Measurements from ENCODE around the gene ITGBL1. TPM values are rescaled to one million over a fixed set of nuclear protein-coding genes. Genes with fewer than 3 reads are reported as not detected.

ITGBL1 gene
- total and polyA plus RNA-seq, 2 of the 4 experiments (the other 2 are of a cell fraction): 22.2 to 24.2 TPM

GRCh38 chr13:101726681-101727080, 274.2 kb downstream of the ITGBL1 start:
- H2BK5ac ChIP-seq (ENCODE audit: low read depth, low read length, poor library complexity, severe bottlenecking): no peak overlapping the region
- H2AK5ac ChIP-seq (ENCODE audit: low read depth, low read length): no peak overlapping the region
- no TSS peak for BruUV-seq (replicated peaks)
- H4K5ac ChIP-seq (ENCODE audit: low read depth, low read length): no peak overlapping the region
- in situ Hi-C loops (cut with MboI; ENCODE audit: low sequenced_read_pairs): no loop called here
- H3K9ac ChIP-seq (ENCODE audit: low read depth, low read length): no peak overlapping the region
- H4K91ac ChIP-seq (ENCODE audit: insufficient read depth, low read depth, low read length): no peak overlapping the region
- H3K36me3 ChIP-seq (ENCODE audit: control insufficient read depth, insufficient read depth, low read length): no peaks in the 10 kb centered on the region
- H3K4me3 ChIP-seq (ENCODE audit: insufficient read depth, low read depth, low read length): no peak overlapping the region
- no peak overlapping the region for H2BK120ac ChIP-seq (ENCODE audit: low read depth, low read length)
- H3K79me1 ChIP-seq (ENCODE audit: low read depth in 1 of 2, low read length in 2 of 2): no peaks in the 10 kb centered on the region
- no peak overlapping the region for H4K8ac ChIP-seq (ENCODE audit: low read depth in 2 of 2, low read length in 2 of 2)
- H3K18ac ChIP-seq (ENCODE audit: low read depth, low read length): no peak overlapping the region
- no peaks in the 10 kb centered on the region for H4K20me1 ChIP-seq (ENCODE audit: insufficient read depth, low read length)
- ATAC-seq (ENCODE audit: low read depth): no peak
- no peaks in the 10 kb centered on the region for H3K27me3 ChIP-seq (ENCODE audit: control insufficient read depth, insufficient read depth, low read length)
- H3K4me1 ChIP-seq (ENCODE audit: control insufficient read depth, insufficient read depth, low read length): no peaks in the 10 kb centered on the region
- no peak overlapping the region for H3K27ac ChIP-seq (ENCODE audit: insufficient read depth, low read length)
- no peak overlapping the region for H2AK9ac ChIP-seq (replicated peaks; ENCODE audit: low read depth, low read length, poor library complexity)
- H3K4ac ChIP-seq (ENCODE audit: low read depth, low read length): no peak overlapping the region
- H2BK15ac ChIP-seq (ENCODE audit: low read depth, low read length): no peak overlapping the region
- H3K9me3 ChIP-seq (ENCODE audit: control insufficient read depth, insufficient read depth, low read length): no peaks in the 10 kb centered on the region
- no CpG with 5 or more reads among the region's 2 CpGs for WGBS, 2 experiments (ENCODE audit: extremely low coverage in 2 of 2, insufficient read length in 1 of 2)
- H2AFZ ChIP-seq (replicated peaks; ENCODE audit: low read length, poor library complexity): no peak overlapping the region
- H3K14ac ChIP-seq (replicated peaks; ENCODE audit: low read depth, low read length): no peak overlapping the region
- H3K4me2 ChIP-seq (ENCODE audit: low read depth, low read length): no peak overlapping the region
- TF ChIP-seq SMC3 (IDR thresholded peaks at IDR 0.05; ENCODE audit: low read depth, low read length): no peak
- no peak for TF ChIP-seq FOS (IDR thresholded peaks at IDR 0.05; ENCODE audit: low read depth, low read length)
- no peak for TF ChIP-seq BHLHE40 (IDR thresholded peaks at IDR 0.05; ENCODE audit: low read depth, low read length)
- no peak for TF ChIP-seq MAFK (IDR thresholded peaks at IDR 0.05; ENCODE audit: low read depth, low read length)
- TF ChIP-seq ELK1 (IDR thresholded peaks at IDR 0.05; ENCODE audit: borderline replicate concordance, low read depth, low read length): no peak
- TF ChIP-seq RAD21 (IDR thresholded peaks at IDR 0.05; ENCODE audit: low read length): no peak
- no peak for TF ChIP-seq POLR2A (IDR thresholded peaks at IDR 0.05; ENCODE audit: low read depth, low read length)
- no peak for TF ChIP-seq NFE2L2 (IDR thresholded peaks at IDR 0.05; ENCODE audit: low read depth, low read length)
- TF ChIP-seq MXI1 (IDR thresholded peaks at IDR 0.05; ENCODE audit: borderline replicate concordance, low read depth, low read length): no peak
- no peak for TF ChIP-seq CEBPB (IDR thresholded peaks at IDR 0.05; ENCODE audit: low read depth, low read length)
- no peak for TF ChIP-seq CTCF (conservative IDR thresholded peaks at IDR 0.05; ENCODE audit: low read depth, low read length)
- no peak for TF ChIP-seq RFX5 (IDR thresholded peaks at IDR 0.05; ENCODE audit: low read depth, low read length)
- no peak for TF ChIP-seq USF2 (IDR thresholded peaks at IDR 0.05; ENCODE audit: low read depth, low read length)
- TF ChIP-seq MAZ (IDR thresholded peaks at IDR 0.05; ENCODE audit: borderline replicate concordance, low read depth, low read length): no peak
- POLR2A ChIA-PET (ENCODE audit: unreplicated experiment): no interaction called here
- no peak overlapping the region for H3K56ac ChIP-seq (ENCODE audit: extremely low read depth, insufficient read depth, low read length)
- CTCF ChIA-PET: no interaction called here
- intact Hi-C loops (cut with micrococcal nuclease): no loop called here
- dilution Hi-C loops (cut with HindIII; ENCODE audit: low sequenced_read_pairs, unreplicated experiment): no loop called here
- H3K23ac ChIP-seq (ENCODE audit: low read depth, low read length): no peak overlapping the region
- H2BK20ac ChIP-seq (ENCODE audit: low read depth, low read length): no peak overlapping the region
- no peaks in the 10 kb centered on the region for H3K9me1 ChIP-seq (ENCODE audit: insufficient read depth, low read length)
- DNase-seq: no peak

Measured in IMR-90 (cell line).